Osteoblast (primary cell): Measurements from ENCODE around the gene EZH1. TPM values are rescaled to one million over a fixed set of nuclear protein-coding genes. Genes with fewer than 3 reads are reported as not detected.

Experiments
- DNase-seq: peaks from one replicate; pipeline ENCODE4 v3.0.0; 2011; ENCODE audit warnings: low spot score, mixed read lengths; ENCODE audit not compliant: insufficient read length; ENCODE audit errors: missing footprints
- H2AFZ ChIP-seq: 2 replicates; pipeline ENCODE4 v1.6.0; 2011; ENCODE audit warnings: mild to moderate bottlenecking, low read length
- H3K27ac ChIP-seq: 2 replicates; pipeline ENCODE4 v1.5.1; 2011; ENCODE audit warnings: mild to moderate bottlenecking, low read depth, low read length, moderate library complexity
- H3K27me3 ChIP-seq: 2 replicates; pipeline ENCODE4 v1.6.0; 2012; ENCODE audit warnings: mild to moderate bottlenecking, control low read depth, inconsistent platforms, low read length, moderate library complexity; ENCODE audit not compliant: insufficient read depth
- H3K36me3 ChIP-seq: 2 replicates; pipeline ENCODE4 v1.5.1; 2011; ENCODE audit warnings: mild to moderate bottlenecking, low read length, control low read depth, moderate library complexity; ENCODE audit not compliant: insufficient read depth
- H3K4me1 ChIP-seq: 2 replicates; pipeline ENCODE4 v1.5.1; 2011; ENCODE audit warnings: mild to moderate bottlenecking, low read length, control low read depth, moderate library complexity; ENCODE audit not compliant: insufficient read depth
- H3K4me2 ChIP-seq: 2 replicates; pipeline ENCODE4 v1.6.0; 2011; ENCODE audit warnings: mild to moderate bottlenecking, low read length; ENCODE audit not compliant: insufficient read depth
- H3K4me3 ChIP-seq: fragments of 200-600 bp; sonication (generic); 3 replicates; pipeline ENCODE4 v1.5.1; 2012; ENCODE audit warnings: mild to moderate bottlenecking, low read length, inconsistent platforms; ENCODE audit not compliant: insufficient read depth
- H3K79me2 ChIP-seq: 2 replicates; pipeline ENCODE4 v1.6.0; 2012; ENCODE audit warnings: mild to moderate bottlenecking, low read length, control low read depth, inconsistent platforms; ENCODE audit not compliant: insufficient read depth
- H3K9me3 ChIP-seq: 2 replicates; pipeline ENCODE4 v1.5.1; 2011; ENCODE audit warnings: low read depth, low read length, control low read depth
- H4K20me1 ChIP-seq: 2 replicates; pipeline ENCODE4 v1.6.0; 2012; ENCODE audit warnings: mild to moderate bottlenecking, low read length, control low read depth; ENCODE audit not compliant: insufficient read depth
- total RNA-seq: library from RNA; depleted of rRNA; stranded (reverse); fragments of >200 nt; gene quantifications from 2 replicates; pipeline ENCODE4 v1.2.3, GENCODE V29; 2012
- TF ChIP-seq, protein P1 (sequence below): IDR thresholded peaks from 2 replicates; pipeline ENCODE4 v1.5.1; 2011; ENCODE audit warnings: mild to moderate bottlenecking, low read depth, low read length, moderate library complexity; ENCODE audit errors: extremely low read depth

Gene EZH1
- total RNA-seq, 1 donor: 30.8 TPM

DNA sequence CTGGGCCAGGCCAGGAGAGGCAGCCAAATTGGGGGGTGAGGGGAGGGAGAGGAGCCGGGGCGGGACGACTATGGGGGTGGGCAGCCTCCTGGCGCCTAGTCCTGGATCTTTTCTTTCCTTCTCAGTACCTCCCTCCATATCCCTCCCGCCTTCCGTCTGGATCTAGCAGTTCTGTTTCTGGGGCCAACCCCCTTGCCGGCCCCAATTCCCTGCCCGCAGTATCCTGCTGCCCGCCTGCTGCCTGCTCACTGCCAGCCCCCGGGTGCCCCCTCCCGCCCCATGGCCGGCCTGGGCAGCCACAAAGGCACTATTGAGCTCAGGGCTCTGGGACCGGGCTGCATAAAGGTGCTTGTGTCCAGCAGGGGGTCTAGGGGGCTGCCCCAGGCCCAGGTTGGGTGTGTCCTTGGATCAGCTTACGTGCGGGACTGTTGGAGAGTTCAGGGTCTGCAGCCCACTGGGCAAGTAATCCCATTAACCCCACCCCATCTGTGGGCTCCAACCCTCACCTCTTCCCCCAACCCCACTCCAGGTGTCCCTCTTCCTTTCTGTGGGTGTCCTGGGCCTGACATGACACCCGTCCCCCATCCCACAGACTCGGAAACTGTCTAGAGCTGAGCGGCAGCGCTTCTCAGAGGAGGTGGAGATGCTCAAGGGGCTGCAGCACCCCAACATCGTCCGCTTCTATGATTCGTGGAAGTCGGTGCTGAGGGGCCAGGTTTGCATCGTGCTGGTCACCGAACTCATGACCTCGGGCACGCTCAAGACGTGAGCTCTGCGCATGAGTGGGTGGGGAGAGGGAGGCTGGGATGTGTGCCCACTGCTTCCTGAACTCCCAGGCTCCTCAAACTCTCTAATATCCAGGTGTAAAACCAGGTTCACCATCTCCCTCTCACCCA, 37.6 kb upstream of the EZH1 start:
- peaks cover 25% of the 10 kb centered on the region for H3K4me1 ChIP-seq
- H3K79me2 ChIP-seq: peaks cover 15% of the 10 kb centered on the region
- peak overlapping the region; percentile 74 for H3K4me3 ChIP-seq
- peaks cover 3% of the 10 kb centered on the region for H4K20me1 ChIP-seq
- no peaks in the 10 kb centered on the region for H3K27me3 ChIP-seq
- H3K36me3 ChIP-seq: peaks cover 25% of the 10 kb centered on the region
- no peak overlapping the region for H2AFZ ChIP-seq
- no peak for DNase-seq
- peak overlapping the region; percentile 83 for H3K4me2 ChIP-seq
- H3K27ac ChIP-seq: peak overlapping the region; percentile 34
- TF ChIP-seq, protein P1, sequence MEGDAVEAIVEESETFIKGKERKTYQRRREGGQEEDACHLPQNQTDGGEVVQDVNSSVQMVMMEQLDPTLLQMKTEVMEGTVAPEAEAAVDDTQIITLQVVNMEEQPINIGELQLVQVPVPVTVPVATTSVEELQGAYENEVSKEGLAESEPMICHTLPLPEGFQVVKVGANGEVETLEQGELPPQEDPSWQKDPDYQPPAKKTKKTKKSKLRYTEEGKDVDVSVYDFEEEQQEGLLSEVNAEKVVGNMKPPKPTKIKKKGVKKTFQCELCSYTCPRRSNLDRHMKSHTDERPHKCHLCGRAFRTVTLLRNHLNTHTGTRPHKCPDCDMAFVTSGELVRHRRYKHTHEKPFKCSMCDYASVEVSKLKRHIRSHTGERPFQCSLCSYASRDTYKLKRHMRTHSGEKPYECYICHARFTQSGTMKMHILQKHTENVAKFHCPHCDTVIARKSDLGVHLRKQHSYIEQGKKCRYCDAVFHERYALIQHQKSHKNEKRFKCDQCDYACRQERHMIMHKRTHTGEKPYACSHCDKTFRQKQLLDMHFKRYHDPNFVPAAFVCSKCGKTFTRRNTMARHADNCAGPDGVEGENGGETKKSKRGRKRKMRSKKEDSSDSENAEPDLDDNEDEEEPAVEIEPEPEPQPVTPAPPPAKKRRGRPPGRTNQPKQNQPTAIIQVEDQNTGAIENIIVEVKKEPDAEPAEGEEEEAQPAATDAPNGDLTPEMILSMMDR: no peak
- no peaks in the 10 kb centered on the region for H3K9me3 ChIP-seq

GRCh38 chr17:42781639-42782165, 36.9 kb upstream of the EZH1 start:
- TF ChIP-seq, protein P1: no peak
- Histone ChIP-seq H3K27me3 (no peaks in the 10 kb centered on the region), H3K4me3 (peak overlapping the region; percentile 74), H3K4me1 (peaks cover 25% of the 10 kb centered on the region), H3K27ac (peak overlapping the region; percentile 8), H3K36me3 (peaks cover 21% of the 10 kb centered on the region), H2AFZ (no peak overlapping the region), H3K4me2 (peak overlapping the region; percentile 83), H3K9me3 (no peaks in the 10 kb centered on the region), H4K20me1 (peaks cover 3% of the 10 kb centered on the region), H3K79me2 (peaks cover 15% of the 10 kb centered on the region)
- DNase-seq: peak; percentile 92

GRCh38 chr17:42780851-42781638, 36.2 kb upstream of the EZH1 start:
- H3K79me2 ChIP-seq: peaks cover 15% of the 10 kb centered on the region
- H3K27me3 ChIP-seq: no peaks in the 10 kb centered on the region
- H3K27ac ChIP-seq: peak overlapping the region; percentile 8
- H3K4me2 ChIP-seq: peak overlapping the region; percentile 83
- H3K9me3 ChIP-seq: no peaks in the 10 kb centered on the region
- H2AFZ ChIP-seq: no peak overlapping the region
- peak overlapping the region; percentile 74 for H3K4me3 ChIP-seq
- peak; percentile 91 for DNase-seq
- peaks cover 24% of the 10 kb centered on the region for H3K36me3 ChIP-seq
- peaks cover 3% of the 10 kb centered on the region for H4K20me1 ChIP-seq
- TF ChIP-seq, protein P1: no peak
- H3K4me1 ChIP-seq: peaks cover 26% of the 10 kb centered on the region
